GM06990 (cell line): ENCODE measurements around the gene TLR3.

Source experiments
- DNase-seq: peaks from one replicate; pipeline ENCODE4 v3.0.0-alpha.2; 2011; ENCODE audit not compliant: insufficient read length; ENCODE audit errors: extremely low read depth
- H3K27me3 ChIP-seq: replicated peaks from 2 replicates; pipeline ENCODE4 v1.6.0; 2011; ENCODE audit warnings: low read length; ENCODE audit not compliant: control insufficient read depth, insufficient read depth
- H3K36me3 ChIP-seq: 2 replicates; pipeline ENCODE4 v1.5.1; 2011; ENCODE audit warnings: low read length; ENCODE audit not compliant: control insufficient read depth, insufficient read depth
- H3K4me3 ChIP-seq: replicated peaks from 2 replicates; pipeline ENCODE4 v1.5.1; 2011; ENCODE audit warnings: low read depth, mild to moderate bottlenecking, control low read depth, low read length
- CTCF ChIP-seq: IDR thresholded peaks from 2 replicates; pipeline ENCODE4 v1.5.1; 2011; ENCODE audit warnings: low read length, control low read depth, mild to moderate bottlenecking, inconsistent platforms; ENCODE audit not compliant: insufficient read depth, poor library complexity, severe bottlenecking

TLR3 gene

GRCh38 chr4:186104114-186104889 is 35.3 kb downstream of the TLR3 start, which contains the start of gene FAM149A:
TSS of gene FAM149A (plus strand) at chr4:186104704.
- Histone ChIP-seq H3K4me3 (peak within 1 kb of the TSS; percentile 48), H3K36me3 (no peaks in the 10 kb centered on the region), H3K27me3 (peaks cover 3% of the 10 kb centered on the region)
- DNase-seq, result peak; percentile 49
- no peak for TF ChIP-seq CTCF

GRCh38 chr4:186104890-186105646 is 36.1 kb downstream of the TLR3 start:
- peak overlapping the region; percentile 48 for H3K4me3 ChIP-seq
- TF ChIP-seq CTCF, result no peak
- H3K36me3 ChIP-seq, result no peaks in the 10 kb centered on the region
- H3K27me3 ChIP-seq, result peaks cover 3% of the 10 kb centered on the region
- no peak for DNase-seq

- TF ChIP-seq CTCF, result no peak
- DNase-seq, result no peak
- peak overlapping the region; percentile 48 for H3K4me3 ChIP-seq
Observed at GRCh38 chr4:186105647-186106321, 36.8 kb downstream of the TLR3 start.

GRCh38 chr4:186107947-186108346 is 39.0 kb downstream of the TLR3 start:
- Histone ChIP-seq H3K36me3 (no peaks in the 10 kb centered on the region), H3K27me3 (peaks cover 3% of the 10 kb centered on the region), H3K4me3 (no peak overlapping the region)
- no peak for DNase-seq
- no peak for TF ChIP-seq CTCF

More at GRCh38 chr4:186105647-186106321, 36.8 kb downstream of the TLR3 start:
- Histone ChIP-seq H3K27me3 (peaks cover 3% of the 10 kb centered on the region), H3K36me3 (no peaks in the 10 kb centered on the region)

GRCh38 chr4:186108391-186108790 is 39.4 kb downstream of the TLR3 start:
- Histone ChIP-seq H3K4me3 (no peak overlapping the region), H3K36me3 (no peaks in the 10 kb centered on the region), H3K27me3 (peaks cover 3% of the 10 kb centered on the region)
- no peak for TF ChIP-seq CTCF
- no peak for DNase-seq
